CD4-positive, alpha-beta T cell (primary cell): Measurements from ENCODE around the gene HSCB. TPM values are rescaled to one million over a fixed set of nuclear protein-coding genes. Genes with fewer than 3 reads are reported as not detected.
"Not testable (repeated sequence)": the region's sequence is repeated elsewhere in the genome, so short reads cannot be mapped to it uniquely, and the experiment has no call there.

Experiments
- ATAC-seq: fragments of 200-7000 bp; cut with Tn5 transposase; one replicate; pipeline ENCODE4 v1.10.0; 2022; ENCODE audit warnings: mild to moderate bottlenecking; ENCODE audit not compliant: poor library complexity
- CTCF ChIA-PET: fragments of 350-600 bp; sonication (Branson Sonifier 250); formaldehyde crosslinking; loops from one replicate; lab custom pipeline; 2021; ENCODE audit warnings: antibody characterized with exemption, inconsistent platforms; lab: Charles Lee
- POLR2A ChIA-PET: fragments of 350-600 bp; sonication (Branson Sonifier 250); formaldehyde crosslinking; loops from one replicate; lab custom pipeline; 2021; ENCODE audit warnings: antibody characterized with exemption, inconsistent platforms; lab: Charles Lee
- DNase-seq, 14 experiments: peaks; one replicate each; pipeline ENCODE4 v3.0.0-alpha.2; 2013 to 2020; ENCODE audit warnings: mixed read lengths in 2 of 14
- H3K27ac ChIP-seq, 2 donors: one replicate each; pipeline versions ENCODE4 v1.5.1 to v1.7.0; 2013; ENCODE audit warnings: low read length in 2 of 2, low read depth in 1 of 2, mild to moderate bottlenecking in 1 of 2
- H3K27me3 ChIP-seq, 2 experiments: 1 replicate in 1 of 2; 2 replicates in 1 of 2; pipeline versions ENCODE4 v1.6.1 to v1.7.0; 2013; ENCODE audit warnings: low read length in 2 of 2, control low read depth in 1 of 2, mild to moderate bottlenecking in 1 of 2, moderate library complexity in 1 of 2; ENCODE audit not compliant: insufficient read depth in 2 of 2, control insufficient read depth in 1 of 2
- H3K36me3 ChIP-seq: one replicate; pipeline ENCODE4 v1.6.1; 2013; ENCODE audit warnings: low read length, control low read depth; ENCODE audit not compliant: insufficient read depth
- H3K4me1 ChIP-seq: one replicate; pipeline ENCODE4 v1.6.1; 2013; ENCODE audit warnings: low read length, control low read depth; ENCODE audit not compliant: insufficient read depth
- H3K4me3 ChIP-seq: one replicate; pipeline ENCODE4 v1.5.1; 2013; ENCODE audit warnings: mild to moderate bottlenecking, low read length, moderate library complexity
- H3K9me3 ChIP-seq, 2 experiments: 1 replicate in 1 of 2; 2 replicates in 1 of 2; pipeline versions ENCODE4 v1.6.1 to v1.7.0; 2013; ENCODE audit warnings: low read length in 2 of 2, mild to moderate bottlenecking in 2 of 2, control low read depth in 1 of 2, moderate library complexity in 1 of 2; ENCODE audit not compliant: control insufficient read depth in 1 of 2, insufficient read depth in 1 of 2
- H3K27ac Mint-ChIP-seq: one replicate; pipeline ENCODE4 v1.8.0; 2020; ENCODE audit warnings: mixed read lengths
- H3K27me3 Mint-ChIP-seq: one replicate; pipeline ENCODE4 v1.8.0; 2021; ENCODE audit warnings: mixed read lengths
- H3K36me3 Mint-ChIP-seq: one replicate; pipeline ENCODE4 v1.8.0; 2021; ENCODE audit warnings: low read depth, mixed read lengths
- H3K4me1 Mint-ChIP-seq: one replicate; pipeline ENCODE4 v1.8.0; 2021; ENCODE audit warnings: low read depth, mixed read lengths
- H3K4me3 Mint-ChIP-seq: one replicate; pipeline ENCODE4 v1.8.0; 2020; ENCODE audit warnings: mild to moderate bottlenecking, mixed read lengths
- H3K9me3 Mint-ChIP-seq: one replicate; pipeline ENCODE4 v1.8.0; 2020; ENCODE audit warnings: mixed read lengths
- CTCF ChIP-seq: fragments of 200-600 bp; IDR thresholded peaks from one replicate; pipeline ENCODE4 v1.8.0; 2022; ENCODE audit warnings: antibody characterized with exemption, mild to moderate bottlenecking
- intact Hi-C, 2 experiments: fragments of 100-400 bp; cut with DNase I in 1 of 2; cut with micrococcal nuclease in 1 of 2; formaldehyde crosslinking; loops; one replicate each; pipeline versions ENCODE4 v1.15.1 to v1.9.0; 2023 to 2025; cut with DNase I, micrococcal nuclease
- total RNA-seq, 174 experiments: library from RNA in 2 of 174; stranded (reverse) in 2 of 174; gene quantifications; one replicate each; pipeline ENCODE4 v1.2.3 and lab custom pipeline; 2021 to 2026

The HSCB gene
- total RNA-seq, 2 experiments from 2014 or later, result 3.4 to 3.7 TPM

GRCh38 chr22:28742562-28742962 lies 723 bp downstream of the HSCB start:
- intact Hi-C loops, result loop anchor here (1.0 to 5.0 kb wide), 5 partner anchors 30 to 330 kb away; partner anchors contain the start of genes CCDC117 (in 1 of the 2), KREMEN1 (in 1 of the 2) and XBP1 (in 1 of the 2)

GRCh38 chr22:28743852-28744251 lies 2.0 kb downstream of the HSCB start:
- Histone ChIP-seq H3K9me3 (no peaks in the 10 kb centered on the region), H3K4me1 (peaks cover 21% of the 10 kb centered on the region), H3K27ac (no peak overlapping the region), H3K36me3 (peaks cover 31% of the 10 kb centered on the region), H3K27me3 (no peaks in the 10 kb centered on the region), H3K4me3 (no peak overlapping the region)
- no peaks in the 10 kb centered on the region for H3K27me3 Mint-ChIP-seq
- intact Hi-C loops, result loop anchor here (1.0 to 5.0 kb wide), 3 partner anchors 28 to 328 kb away; partner anchors contain the start of genes CCDC117 (in 1 of the 2), KREMEN1 (in 1 of the 2) and XBP1 (in 1 of the 2)
- POLR2A ChIA-PET, result interaction anchor here (1.1 to 1.2 kb wide), 2 partner anchors 29 to 57 kb away, joined by 4 to 5 read pairs; partner anchors contain the start of genes CCDC117 and XBP1
- CTCF ChIA-PET, result no interaction called here
- no peak overlapping the region for H3K27ac Mint-ChIP-seq
- peaks cover 34% of the 10 kb centered on the region for H3K4me1 Mint-ChIP-seq
- peak overlapping the region; percentile 98 for H3K4me3 Mint-ChIP-seq
- TF ChIP-seq CTCF, result no peak
- DNase-seq (no peak), ATAC-seq (no peak)
- peaks cover 48% of the 10 kb centered on the region for H3K36me3 Mint-ChIP-seq
- no peaks in the 10 kb centered on the region for H3K9me3 Mint-ChIP-seq

More at GRCh38 chr22:28742562-28742962, 723 bp downstream of the HSCB start:
- peaks cover 43% of the 10 kb centered on the region for H3K36me3 Mint-ChIP-seq
- TF ChIP-seq CTCF, result no peak
- peaks cover 21% of the 10 kb centered on the region for H3K4me1 ChIP-seq
- peaks cover 29% of the 10 kb centered on the region for H3K36me3 ChIP-seq
- H3K4me3 ChIP-seq, result peak overlapping the region; percentile 98
- peak overlapping the region; percentile 96 for H3K27ac ChIP-seq
- ATAC-seq (no peak), DNase-seq (peak in 2 of 14 experiments; percentile 67 to 87)
- no peaks in the 10 kb centered on the region for H3K9me3 ChIP-seq
- no peaks in the 10 kb centered on the region for H3K27me3 Mint-ChIP-seq
- no peaks in the 10 kb centered on the region for H3K27me3 ChIP-seq
- H3K27ac Mint-ChIP-seq, result peak overlapping the region; percentile 94
- POLR2A ChIA-PET, result interaction anchor here (1.0 to 2.4 kb wide), 3 partner anchors 30 to 141 kb away, joined by 4 to 18 read pairs (median 12); partner anchors contain the start of genes CCDC117, XBP1 and ZNRF3
- H3K9me3 Mint-ChIP-seq, result no peaks in the 10 kb centered on the region
- CTCF ChIA-PET, result interaction anchor here (1.6 kb wide), 1 partner anchor 58 kb away, joined by 3 read pairs; the partner anchor contains the start of gene XBP1
- peaks cover 34% of the 10 kb centered on the region for H3K4me1 Mint-ChIP-seq
- peak overlapping the region; percentile 98 for H3K4me3 Mint-ChIP-seq

GRCh38 chr22:28750471-28750881 lies 8.6 kb downstream of the HSCB start:
- Mint-ChIP-seq H3K27ac (no peak overlapping the region), H3K36me3 (peaks cover 49% of the 10 kb centered on the region), H3K4me1 (no peaks in the 10 kb centered on the region), H3K9me3 (no peaks in the 10 kb centered on the region), H3K4me3 (no peak overlapping the region), H3K27me3 (no peaks in the 10 kb centered on the region)
- CTCF ChIA-PET, result interaction anchor here (0.7 kb wide), 1 partner anchor 23 kb away, joined by 3 read pairs; no protein-coding TSS in a partner anchor
- H3K36me3 ChIP-seq, result peaks cover 17% of the 10 kb centered on the region
- intact Hi-C loops, result no loop called here
- no peak overlapping the region for H3K4me3 ChIP-seq
- H3K9me3 ChIP-seq, result no peaks in the 10 kb centered on the region
- no peak for TF ChIP-seq CTCF
- DNase-seq, result no peak
- H3K27ac ChIP-seq, result no peak overlapping the region
- peaks cover 4% of the 10 kb centered on the region for H3K4me1 ChIP-seq
- no peak for ATAC-seq
- POLR2A ChIA-PET, result interaction anchor here (1.2 kb wide), 1 partner anchor 22 kb away, joined by 3 read pairs; the partner anchor contains the start of gene CCDC117
- no peaks in the 10 kb centered on the region for H3K27me3 ChIP-seq

- intact Hi-C loops, H3K9me3 ChIP-seq, H3K27me3 Mint-ChIP-seq, H3K36me3 ChIP-seq, H3K27me3 ChIP-seq, H3K9me3 Mint-ChIP-seq, H3K27ac Mint-ChIP-seq, H3K4me1 ChIP-seq, H3K4me3 Mint-ChIP-seq, H3K4me3 ChIP-seq, DNase-seq, ATAC-seq, H3K27ac ChIP-seq, CTCF ChIA-PET, H3K4me1 Mint-ChIP-seq: not testable (repeated sequence)
- POLR2A ChIA-PET, result interaction anchor here (0.6 kb wide), 1 partner anchor 22 kb away, joined by 3 read pairs; no protein-coding TSS in a partner anchor
- H3K36me3 Mint-ChIP-seq, result peaks cover 30% of the 10 kb centered on the region
Measured at GRCh38 chr22:28754512-28754911, 12.7 kb downstream of the HSCB start.
